ENCODE results near the gene NF2. TPM values are rescaled to one million over a fixed set of nuclear protein-coding genes. Genes with fewer than 3 reads are reported as not detected.

The NF2 gene
- total and polyA plus RNA-seq, 2 experiments from 2014 or later, result 14.4 to 54.5 TPM

- no peak overlapping the region for H3K27ac Mint-ChIP-seq
- Histone ChIP-seq H2AFZ (no peak overlapping the region), H3K9me2 (ENCODE audit: insufficient read depth) (no peaks in the 10 kb centered on the region), H3K4me1 (ENCODE audit: insufficient read depth) (peaks cover 15% of the 10 kb centered on the region; the same call in 1 of the 2 replicates), H3K36me3 (ENCODE audit: insufficient read depth) (no peaks in the 10 kb centered on the region), H3K27ac (ENCODE audit: low read depth) (no peak overlapping the region), H3K4me2 (no peak overlapping the region), H3F3A (replicated peaks; ENCODE audit: low read depth) (peaks cover 6% of the 10 kb centered on the region), H3K79me2 (replicated peaks; ENCODE audit: insufficient read depth) (peaks cover 69% of the 10 kb centered on the region), H4K20me1 (replicated peaks; ENCODE audit: insufficient read depth) (peaks cover 11% of the 10 kb centered on the region; the same call in 1 of the 2 replicates), H3K27me3 (ENCODE audit: insufficient read depth) (no peaks in the 10 kb centered on the region), H3K4me3 (no peak overlapping the region)
- no peaks in the 10 kb centered on the region for H3K36me3 Mint-ChIP-seq (ENCODE audit: low read depth)
- H3K9me3 Mint-ChIP-seq, result no peaks in the 10 kb centered on the region
- DNase-seq (ENCODE audit: low spot score), result no peak
- peaks cover 7% of the 10 kb centered on the region for H3K27me3 Mint-ChIP-seq (ENCODE audit: insufficient read depth, low read depth, poor library complexity)
- no peak for ATAC-seq
- H3K4me1 Mint-ChIP-seq, result peaks cover 34% of the 10 kb centered on the region
- no peak overlapping the region for H3K4me3 Mint-ChIP-seq
- TF ChIP-seq NANOG (IDR thresholded peaks at IDR 0.05; ENCODE audit: borderline replicate concordance), result no peak
- TF ChIP-seq JUNB (IDR thresholded peaks at IDR 0.05; ENCODE audit: unreplicated experiment), result no peak
- TF ChIP-seq ZNF114 (CRISPR knock-in tag; IDR thresholded peaks at IDR 0.05), result no peak
- TF ChIP-seq POLR2AphosphoS5 (IDR thresholded peaks at IDR 0.05; ENCODE audit: low read depth), result no peak
- no peak for TF ChIP-seq ETS1 (IDR thresholded peaks at IDR 0.05)
- TF ChIP-seq REST (IDR thresholded peaks at IDR 0.05; ENCODE audit: unreplicated experiment), result no peak
- no peak for TF ChIP-seq CREB1 (CRISPR knock-in tag; IDR thresholded peaks at IDR 0.05; ENCODE audit: low read depth)
- no peak for TF ChIP-seq CTCF (conservative IDR thresholded peaks at IDR 0.05; ENCODE audit: low read depth in 2 of 2)
- TF ChIP-seq ZNF331 (CRISPR knock-in tag; IDR thresholded peaks at IDR 0.05; ENCODE audit: low read depth), result no peak
- no peak for TF ChIP-seq EZH2 (IDR thresholded peaks at IDR 0.05; ENCODE audit: low read depth, unreplicated experiment)
- no peak for TF ChIP-seq EZH2phosphoT487 (IDR thresholded peaks at IDR 0.05; ENCODE audit: unreplicated experiment)
- no peak for TF ChIP-seq STAT1 (IDR thresholded peaks at IDR 0.05; ENCODE audit: unreplicated experiment)
- no peak for TF ChIP-seq ZNF462 (CRISPR knock-in tag; IDR thresholded peaks at IDR 0.05)
Measured at GRCh38 chr22:29628996-29629902, 25.8 kb downstream of the NF2 start.
